Suprapubic skin (tissue), 4 donors: ENCODE measurements around the gene KIF16B. TPM values are rescaled to one million over a fixed set of nuclear protein-coding genes. Genes with fewer than 3 reads are reported as not detected.
"Not testable (repeated sequence)": the region's sequence is repeated elsewhere in the genome, so short reads cannot be mapped to it uniquely, and the experiment has no call there.

Source experiments
- DNase-seq, 2 donors: peaks; one replicate each; pipeline ENCODE4 v3.0.0-alpha.2; 2019; ENCODE audit warnings: low spot score in 2 of 2
- H3K27ac ChIP-seq: fragments of 200-600 bp; sonication (generic); one replicate; pipeline ENCODE4 v1.5.1; 2019
- H3K27me3 ChIP-seq: fragments of 200-600 bp; sonication (generic); one replicate; pipeline ENCODE4 v1.5.1; 2019
- H3K36me3 ChIP-seq: fragments of 200-600 bp; sonication (generic); one replicate; pipeline ENCODE4 v1.5.1; 2019
- H3K4me1 ChIP-seq: fragments of 200-600 bp; sonication (generic); one replicate; pipeline ENCODE4 v1.5.1; 2019
- H3K4me3 ChIP-seq: fragments of 200-600 bp; sonication (generic); one replicate; pipeline ENCODE4 v1.5.1; 2019; ENCODE audit warnings: mild to moderate bottlenecking
- H3K9me3 ChIP-seq: fragments of 200-600 bp; sonication (generic); one replicate; pipeline ENCODE4 v1.5.1; 2019
- CTCF ChIP-seq, 2 donors: fragments of 200-600 bp in 1 of 2; fragments of 450-650 bp in 1 of 2; sonication (generic) in 1 of 2; IDR thresholded peaks; one replicate each; pipeline ENCODE4 v1.5.1; 2016 to 2019; ENCODE audit warnings: antibody characterized with exemption in 2 of 2, mild to moderate bottlenecking in 1 of 2, moderate library complexity in 1 of 2
- EP300 ChIP-seq: sonication (generic); formaldehyde crosslinking; IDR thresholded peaks from one replicate; pipeline ENCODE4 v1.6.1; 2017; ENCODE audit warnings: antibody characterized with exemption
- POLR2A ChIP-seq, 2 donors: fragments of 450-650 bp; IDR thresholded peaks; one replicate each; pipeline ENCODE4 v1.6.1; 2017; ENCODE audit warnings: antibody characterized with exemption in 2 of 2, mild to moderate bottlenecking in 2 of 2, moderate library complexity in 2 of 2
- POLR2AphosphoS5 ChIP-seq, 3 donors: sonication (generic); formaldehyde crosslinking; IDR thresholded peaks; one replicate each; pipeline ENCODE4 v1.6.1; 2017; ENCODE audit warnings: antibody characterized with exemption in 3 of 3
- WGBS: methylation state at CpG from one replicate; pipeline ENCODE4 v1.1.5; 2018; 5-methylcytosine and 5-hydroxymethylcytosine counted together
- total RNA-seq, 4 donors: library from RNA; depleted of rRNA; stranded (reverse); fragments of >200 nt; gene quantifications; one replicate each; pipeline ENCODE4 v1.1.0, GENCODE V29; 2016

KIF16B gene
- total RNA-seq, 4 donors from 2014 or later = 23.7 to 64.0 (median 38.2) TPM

GRCh38 chr20:16596991-16597390, 23.7 kb upstream of the KIF16B start:
- WGBS = 89% methylated on average over 5 of the region's 5 CpGs
- Histone ChIP-seq H3K27ac (no peak overlapping the region), H3K36me3 (no peaks in the 10 kb centered on the region), H3K9me3 (no peaks in the 10 kb centered on the region), H3K27me3 (no peaks in the 10 kb centered on the region), H3K4me3 (no peak overlapping the region), H3K4me1 (no peaks in the 10 kb centered on the region)
- DNase-seq = no peak
- TF ChIP-seq POLR2AphosphoS5 (IDR thresholded peaks at IDR 0.05) = no peak
- no peak for TF ChIP-seq POLR2A (IDR thresholded peaks at IDR 0.05)
- no peak for TF ChIP-seq EP300
- no peak for TF ChIP-seq CTCF (IDR thresholded peaks at IDR 0.05)

DNA sequence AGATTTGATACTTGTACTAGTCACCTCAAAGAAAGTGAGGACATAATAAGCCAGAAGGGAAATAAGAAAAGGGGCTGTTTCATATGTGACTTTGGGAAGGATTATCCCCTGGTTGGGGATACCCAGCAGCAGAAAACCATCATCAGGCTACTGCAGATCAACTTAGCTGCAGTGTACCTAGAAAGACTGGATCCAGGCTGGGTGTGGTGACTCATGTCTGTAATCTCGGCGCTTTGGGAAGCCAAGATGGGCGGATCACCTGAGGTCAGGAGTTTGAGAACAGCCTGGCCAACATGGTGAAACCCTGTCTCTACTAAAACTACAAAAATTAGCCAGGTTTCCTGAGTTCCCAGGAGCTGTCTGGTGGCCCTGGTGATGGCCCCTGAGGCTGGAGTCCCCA, 23.2 kb upstream of the KIF16B start:
- H3K4me3 ChIP-seq, DNase-seq, H3K27ac ChIP-seq, H3K9me3 ChIP-seq, H3K27me3 ChIP-seq, H3K4me1 ChIP-seq, H3K36me3 ChIP-seq: not testable (repeated sequence)
- WGBS = 53% methylated on average over 3 of the region's 3 CpGs

- TF ChIP-seq CTCF (IDR thresholded peaks at IDR 0.05) (no peak), POLR2A (IDR thresholded peaks at IDR 0.05) (no peak), EP300 (no peak), POLR2AphosphoS5 (IDR thresholded peaks at IDR 0.05) (no peak)
- Histone ChIP-seq H3K27ac (no peak overlapping the region), H3K9me3 (no peaks in the 10 kb centered on the region), H3K4me1 (no peaks in the 10 kb centered on the region), H3K27me3 (no peaks in the 10 kb centered on the region), H3K36me3 (no peaks in the 10 kb centered on the region), H3K4me3 (no peak overlapping the region)
- 97% methylated on average over 1 of the region's 1 CpG for WGBS
- DNase-seq = no peak
Observed at GRCh38 chr20:16595376-16595775, 22.1 kb upstream of the KIF16B start.

DNA sequence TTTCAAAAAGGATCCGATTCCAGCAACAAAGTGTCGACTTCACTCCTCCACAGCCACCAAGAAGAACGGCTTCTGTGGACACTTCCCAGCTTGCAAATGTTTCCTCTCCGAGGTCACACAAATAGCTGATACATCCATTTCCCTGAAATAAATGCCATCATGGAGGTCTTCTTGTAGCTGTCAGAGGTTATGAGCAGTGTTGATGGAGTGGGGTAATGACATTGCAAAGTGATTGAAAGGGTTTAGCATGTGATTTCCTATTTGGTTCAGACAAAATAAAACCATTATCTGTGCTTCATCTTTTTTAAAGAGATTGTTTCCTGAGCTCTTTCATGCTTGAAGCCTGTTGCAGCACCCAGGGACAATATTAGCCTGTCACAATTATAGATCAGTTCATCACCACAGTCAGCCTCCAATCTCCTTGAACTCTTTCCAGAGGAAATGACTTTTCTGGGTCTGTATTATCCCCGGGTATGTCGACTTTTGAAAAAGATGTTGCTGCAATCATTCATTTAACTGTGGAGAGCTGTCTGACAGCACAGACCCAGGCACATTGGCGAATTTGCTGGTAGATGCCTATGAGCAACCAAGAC, 16.9 kb upstream of the KIF16B start:
- TF ChIP-seq EP300 = no peak
- no peak for TF ChIP-seq POLR2A (IDR thresholded peaks at IDR 0.05)
- no peak for TF ChIP-seq CTCF (IDR thresholded peaks at IDR 0.05)
- no peak for TF ChIP-seq POLR2AphosphoS5 (IDR thresholded peaks at IDR 0.05)
- 73% methylated on average over 7 of the region's 7 CpGs for whole genome bisulfite sequencing

DNA sequence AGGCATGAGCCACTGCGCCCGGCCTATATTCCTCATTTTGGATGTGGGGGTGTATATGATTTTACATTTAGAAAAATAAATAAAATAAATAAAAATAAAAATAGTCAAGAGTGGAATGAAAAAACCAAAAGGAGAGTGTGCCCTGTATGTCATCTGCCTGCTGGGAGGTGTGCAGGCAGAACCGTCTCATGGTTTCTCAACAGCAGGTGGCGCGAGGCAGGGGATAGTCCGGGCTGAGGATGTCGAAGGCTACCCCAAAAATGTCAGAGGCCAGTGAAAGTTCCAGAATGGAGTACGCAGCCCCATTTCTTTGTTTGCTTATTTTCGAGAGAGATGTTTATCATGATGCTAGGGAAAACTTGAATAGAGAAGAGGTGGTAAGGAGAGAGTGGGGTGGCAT, 16.4 kb upstream of the KIF16B start:
- peaks cover 9% of the 10 kb centered on the region for H3K27me3 ChIP-seq
- no peak overlapping the region for H3K27ac ChIP-seq
- 91% methylated on average over 9 of the region's 9 CpGs for WGBS
- no peaks in the 10 kb centered on the region for H3K4me1 ChIP-seq
- no peak overlapping the region for H3K4me3 ChIP-seq
- H3K36me3 ChIP-seq = no peaks in the 10 kb centered on the region
- no peak for DNase-seq
- H3K9me3 ChIP-seq = no peaks in the 10 kb centered on the region
- no peak for TF ChIP-seq POLR2AphosphoS5 (IDR thresholded peaks at IDR 0.05)
- no peak for TF ChIP-seq CTCF (IDR thresholded peaks at IDR 0.05)
- no peak for TF ChIP-seq POLR2A (IDR thresholded peaks at IDR 0.05)
- TF ChIP-seq EP300 = no peak

More for the DNA sequence above, 16.9 kb upstream of the KIF16B start:
- Histone ChIP-seq H3K36me3 (no peaks in the 10 kb centered on the region), H3K27ac (no peak overlapping the region), H3K4me1 (no peaks in the 10 kb centered on the region), H3K4me3 (no peak overlapping the region), H3K27me3 (peaks cover 9% of the 10 kb centered on the region), H3K9me3 (no peaks in the 10 kb centered on the region)
- DNase-seq = no peak

GRCh38 chr20:16588241-16588640, 15.0 kb upstream of the KIF16B start:
- Histone ChIP-seq H3K27ac (no peak overlapping the region), H3K36me3 (no peaks in the 10 kb centered on the region), H3K4me1 (no peaks in the 10 kb centered on the region), H3K27me3 (peaks cover 9% of the 10 kb centered on the region), H3K9me3 (no peaks in the 10 kb centered on the region), H3K4me3 (no peak overlapping the region)
- 90% methylated on average over 5 of the region's 5 CpGs for WGBS
- TF ChIP-seq EP300 = no peak
- TF ChIP-seq CTCF (IDR thresholded peaks at IDR 0.05) = no peak
- TF ChIP-seq POLR2A (IDR thresholded peaks at IDR 0.05) = no peak
- TF ChIP-seq POLR2AphosphoS5 (IDR thresholded peaks at IDR 0.05) = no peak
- DNase-seq = no peak
